Measurements from ENCODE around the gene ZNF536. TPM values are rescaled to one million over a fixed set of nuclear protein-coding genes. Genes with fewer than 3 reads are reported as not detected.

The ZNF536 gene
- total and polyA plus RNA-seq, 2 donors (not counting 1 experiment from before 2014, with no cell fraction given), result not detected

GRCh38 chr19:30535011-30535410 is 162.8 kb downstream of the ZNF536 start:
- Mint-ChIP-seq H3K4me1 (no peaks in the 10 kb centered on the region), H3K4me3 (no peak overlapping the region), H3K27me3 (no peaks in the 10 kb centered on the region), H3K27ac (no peak overlapping the region), H3K9me3 (ENCODE audit: insufficient read depth) (no peaks in the 10 kb centered on the region)
- Histone ChIP-seq H2AFZ (ENCODE audit: insufficient read depth, low read depth, low read length, poor library complexity, severe bottlenecking) (no peak overlapping the region), H3K9me3 (ENCODE audit: control extremely low read depth in 1 of 3, control insufficient read depth in 2 of 3, insufficient read depth in 1 of 3, low read length in 2 of 3) (peaks cover 0 to 8% (median 0%) of the 10 kb centered on the region in 3 donors), H3K36me3 (replicated peaks in 1 of 2; ENCODE audit: control extremely low read depth in 1 of 2, control insufficient read depth in 1 of 2, extremely low read depth in 1 of 2, insufficient read depth in 2 of 2, low read length in 1 of 2) (no peaks in the 10 kb centered on the region), H3K79me2 (ENCODE audit: control insufficient read depth, insufficient read depth, low read length) (no peaks in the 10 kb centered on the region), H3K4me3 (ENCODE audit: control extremely low read depth in 1 of 5, extremely low read depth in 1 of 5, insufficient read depth in 1 of 5, low read depth in 2 of 5, low read length in 4 of 5) (no peak overlapping the region), H3K9ac (ENCODE audit: low read length) (no peak overlapping the region), H4K20me1 (ENCODE audit: control insufficient read depth, insufficient read depth, low read length, poor library complexity, severe bottlenecking) (no peaks in the 10 kb centered on the region), H3K27me3 (replicated peaks in 1 of 4; ENCODE audit: control extremely low read depth in 1 of 4, control insufficient read depth in 3 of 4, insufficient read depth in 4 of 4, low read length in 3 of 4) (no peaks in the 10 kb centered on the region), H3K4me1 (ENCODE audit: control insufficient read depth in 2 of 2, insufficient read depth in 2 of 2, low read length in 2 of 2) (no peaks in the 10 kb centered on the region), H3K4me2 (replicated peaks; ENCODE audit: low read depth, low read length, poor library complexity, severe bottlenecking) (no peak overlapping the region), H3K27ac (ENCODE audit: low read length in 2 of 2) (no peak overlapping the region)
- TF ChIP-seq CTCF (IDR thresholded peaks at IDR 0.05) (no peak), EZH2 (IDR thresholded peaks at IDR 0.05; ENCODE audit: borderline replicate concordance, insufficient read depth, low read depth, low read length, poor library complexity, severe bottlenecking) (no peak)
- ChIA-PET CTCF (no interaction called here), POLR2A (no interaction called here)
- intact Hi-C loops (cut with micrococcal nuclease), result no loop called here
- no peak for DNase-seq
- no peak for ATAC-seq (ENCODE audit: low read depth)
- 86% methylated on average over 6 of the region's 9 CpGs for WGBS (ENCODE audit: insufficient coverage)

- H3K4me3 Mint-ChIP-seq, result no peak overlapping the region
Measured at GRCh38 chr19:30536975-30537374, 164.8 kb downstream of the ZNF536 start.

More at GRCh38 chr19:30536975-30537374, 164.8 kb downstream of the ZNF536 start:
- Histone ChIP-seq H3K9ac (ENCODE audit: low read length) (no peak overlapping the region), H2AFZ (ENCODE audit: insufficient read depth, low read depth, low read length, poor library complexity, severe bottlenecking) (no peak overlapping the region), H4K20me1 (ENCODE audit: control insufficient read depth, insufficient read depth, low read length, poor library complexity, severe bottlenecking) (no peaks in the 10 kb centered on the region), H3K27me3 (replicated peaks in 1 of 4; ENCODE audit: control extremely low read depth in 1 of 4, control insufficient read depth in 3 of 4, insufficient read depth in 4 of 4, low read length in 3 of 4) (no peaks in the 10 kb centered on the region), H3K27ac (ENCODE audit: low read length in 2 of 2) (no peak overlapping the region), H3K79me2 (ENCODE audit: control insufficient read depth, insufficient read depth, low read length) (no peaks in the 10 kb centered on the region), H3K36me3 (replicated peaks in 1 of 2; ENCODE audit: control extremely low read depth in 1 of 2, control insufficient read depth in 1 of 2, extremely low read depth in 1 of 2, insufficient read depth in 2 of 2, low read length in 1 of 2) (no peaks in the 10 kb centered on the region), H3K4me3 (ENCODE audit: control extremely low read depth in 1 of 5, extremely low read depth in 1 of 5, insufficient read depth in 1 of 5, low read depth in 2 of 5, low read length in 4 of 5) (no peak overlapping the region), H3K4me1 (ENCODE audit: control insufficient read depth in 2 of 2, insufficient read depth in 2 of 2, low read length in 2 of 2) (no peaks in the 10 kb centered on the region), H3K4me2 (replicated peaks; ENCODE audit: low read depth, low read length, poor library complexity, severe bottlenecking) (no peak overlapping the region), H3K9me3 (ENCODE audit: control extremely low read depth in 1 of 3, control insufficient read depth in 2 of 3, insufficient read depth in 1 of 3, low read length in 2 of 3) (peaks cover 0 to 15% (median 0%) of the 10 kb centered on the region in 3 donors)
- CTCF ChIA-PET, result no interaction called here
- DNase-seq (no peak), ATAC-seq (ENCODE audit: low read depth) (no peak)
- no peak overlapping the region for H3K27ac Mint-ChIP-seq
- no peaks in the 10 kb centered on the region for H3K27me3 Mint-ChIP-seq
- POLR2A ChIA-PET, result no interaction called here
- intact Hi-C loops (cut with micrococcal nuclease), result no loop called here
- 96% methylated on average over 5 of the region's 7 CpGs for WGBS (ENCODE audit: insufficient coverage)
- TF ChIP-seq EZH2 (IDR thresholded peaks at IDR 0.05; ENCODE audit: borderline replicate concordance, insufficient read depth, low read depth, low read length, poor library complexity, severe bottlenecking) (no peak), CTCF (IDR thresholded peaks at IDR 0.05) (no peak)
- no peaks in the 10 kb centered on the region for H3K4me1 Mint-ChIP-seq
- H3K9me3 Mint-ChIP-seq (ENCODE audit: insufficient read depth), result no peaks in the 10 kb centered on the region

All from B cell (primary cell).